ENCODE data around the gene F3. TPM values are rescaled to one million over a fixed set of nuclear protein-coding genes. Genes with fewer than 3 reads are reported as not detected.

The F3 gene
- total RNA-seq, 1 donor, result 5.8 TPM

- Histone ChIP-seq H3K27ac (ENCODE audit: low read depth, low read length) (no peak overlapping the region), H3K4me3 (ENCODE audit: insufficient read depth, low read length) (no peak overlapping the region), H3K27me3 (ENCODE audit: insufficient read depth, low read length) (peaks cover 20% of the 10 kb centered on the region), H3K4me1 (ENCODE audit: insufficient read depth, low read length) (no peaks in the 10 kb centered on the region), H3K4me2 (ENCODE audit: insufficient read depth, low read length) (no peak overlapping the region), H3K36me3 (ENCODE audit: insufficient read depth, low read length) (no peaks in the 10 kb centered on the region), H3K9me3 (ENCODE audit: low read depth, low read length) (no peaks in the 10 kb centered on the region), H4K20me1 (ENCODE audit: insufficient read depth, low read length) (no peaks in the 10 kb centered on the region), H2AFZ (ENCODE audit: low read length) (no peak overlapping the region), H3K79me2 (ENCODE audit: insufficient read depth, low read length) (no peaks in the 10 kb centered on the region)
- no peak for DNase-seq (ENCODE audit: insufficient read length, low spot score, missing footprints)
- no peak for TF ChIP-seq CTCF (IDR thresholded peaks at IDR 0.05; ENCODE audit: extremely low read depth, low read depth, low read length)
These were observed 9.9 kb upstream of the F3 start for GRCh38 chr1:94551449-94551848.

- Histone ChIP-seq H3K27ac (ENCODE audit: low read depth, low read length) (no peak overlapping the region), H2AFZ (ENCODE audit: low read length) (no peak overlapping the region), H3K4me1 (ENCODE audit: insufficient read depth, low read length) (no peaks in the 10 kb centered on the region), H3K36me3 (ENCODE audit: insufficient read depth, low read length) (no peaks in the 10 kb centered on the region), H3K9me3 (ENCODE audit: low read depth, low read length) (no peaks in the 10 kb centered on the region), H3K4me3 (ENCODE audit: insufficient read depth, low read length) (no peak overlapping the region), H3K27me3 (ENCODE audit: insufficient read depth, low read length) (peaks cover 20% of the 10 kb centered on the region), H4K20me1 (ENCODE audit: insufficient read depth, low read length) (no peaks in the 10 kb centered on the region), H3K79me2 (ENCODE audit: insufficient read depth, low read length) (no peaks in the 10 kb centered on the region), H3K4me2 (ENCODE audit: insufficient read depth, low read length) (no peak overlapping the region)
- no peak for DNase-seq (ENCODE audit: insufficient read length, low spot score, missing footprints)
- TF ChIP-seq CTCF (IDR thresholded peaks at IDR 0.05; ENCODE audit: extremely low read depth, low read depth, low read length), result no peak
These were observed 9.3 kb upstream of the F3 start for GRCh38 chr1:94550800-94551241.

DNA sequence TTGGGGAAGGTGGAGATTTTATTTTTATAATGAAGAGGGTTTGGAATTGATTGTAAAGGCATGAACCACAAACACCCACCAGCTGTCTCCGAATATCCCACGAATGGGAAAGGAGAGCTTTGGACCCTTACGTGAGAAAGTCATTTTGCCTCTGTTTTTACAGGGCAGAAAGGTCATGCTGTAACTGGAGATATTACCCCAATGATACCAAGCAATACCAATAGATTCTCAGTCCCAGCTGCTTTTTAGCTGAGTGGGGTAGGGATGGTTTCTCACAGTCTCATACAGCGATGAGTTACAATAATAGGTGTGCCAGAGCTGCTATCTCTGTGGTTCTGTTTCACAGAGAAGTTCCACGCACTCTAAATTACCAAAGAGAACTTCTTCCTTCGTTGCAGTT, 8.8 kb upstream of the F3 start:
- peaks cover under 1% of the 10 kb centered on the region for H3K4me1 ChIP-seq (ENCODE audit: insufficient read depth, low read length)
- H3K9me3 ChIP-seq (ENCODE audit: low read depth, low read length), result no peaks in the 10 kb centered on the region
- no peak overlapping the region for H2AFZ ChIP-seq (ENCODE audit: low read length)
- H3K27me3 ChIP-seq (ENCODE audit: insufficient read depth, low read length), result peaks cover 17% of the 10 kb centered on the region
- no peak overlapping the region for H3K4me3 ChIP-seq (ENCODE audit: insufficient read depth, low read length)
- TF ChIP-seq CTCF (IDR thresholded peaks at IDR 0.05; ENCODE audit: extremely low read depth, low read depth, low read length), result no peak
- no peaks in the 10 kb centered on the region for H4K20me1 ChIP-seq (ENCODE audit: insufficient read depth, low read length)
- no peaks in the 10 kb centered on the region for H3K36me3 ChIP-seq (ENCODE audit: insufficient read depth, low read length)
- H3K4me2 ChIP-seq (ENCODE audit: insufficient read depth, low read length), result no peak overlapping the region
- DNase-seq (ENCODE audit: insufficient read length, low spot score, missing footprints), result no peak
- H3K27ac ChIP-seq (ENCODE audit: low read depth, low read length), result no peak overlapping the region
- no peaks in the 10 kb centered on the region for H3K79me2 ChIP-seq (ENCODE audit: insufficient read depth, low read length)

GRCh38 chr1:94549706-94550105, 8.1 kb upstream of the F3 start:
- Histone ChIP-seq H3K4me2 (ENCODE audit: insufficient read depth, low read length) (no peak overlapping the region), H3K36me3 (ENCODE audit: insufficient read depth, low read length) (no peaks in the 10 kb centered on the region), H3K27me3 (ENCODE audit: insufficient read depth, low read length) (peaks cover 16% of the 10 kb centered on the region), H3K27ac (ENCODE audit: low read depth, low read length) (no peak overlapping the region), H3K9me3 (ENCODE audit: low read depth, low read length) (no peaks in the 10 kb centered on the region), H2AFZ (ENCODE audit: low read length) (no peak overlapping the region), H3K79me2 (ENCODE audit: insufficient read depth, low read length) (no peaks in the 10 kb centered on the region), H3K4me1 (ENCODE audit: insufficient read depth, low read length) (peaks cover 8% of the 10 kb centered on the region), H4K20me1 (ENCODE audit: insufficient read depth, low read length) (no peaks in the 10 kb centered on the region), H3K4me3 (ENCODE audit: insufficient read depth, low read length) (no peak overlapping the region)
- no peak for DNase-seq (ENCODE audit: insufficient read length, low spot score, missing footprints)
- TF ChIP-seq CTCF (IDR thresholded peaks at IDR 0.05; ENCODE audit: extremely low read depth, low read depth, low read length), result no peak
